Activated CD8-positive, alpha-beta memory T cell treated with anti-CD3 and anti-CD28 coated beads for 48 hours (primary cell): ENCODE measurements around the gene GAS6.

Experiments used
- DNase-seq, 3 experiments: peaks; one replicate each; pipeline ENCODE4 v3.0.0-alpha.2; 2020; ENCODE audit warnings: low read depth in 2 of 3, low spot score in 2 of 3

GAS6 gene

GRCh38 chr13:113888701-113889330, 24.9 kb upstream of the GAS6 start:
- DNase-seq: no peak

- DNase-seq: no peak
Observed at GRCh38 chr13:113887700-113888201, 23.9 kb upstream of the GAS6 start.

GRCh38 chr13:113886561-113887112, 22.8 kb upstream of the GAS6 start:
- DNase-seq: no peak

GRCh38 chr13:113884821-113885220, 20.9 kb upstream of the GAS6 start:
- no peak for DNase-seq

- DNase-seq: no peak
Observed at GRCh38 chr13:113883921-113884804, 20.3 kb upstream of the GAS6 start.

- DNase-seq: no peak
Observed at GRCh38 chr13:113883314-113883811, 19.5 kb upstream of the GAS6 start.

GRCh38 chr13:113882716-113883115, 18.8 kb upstream of the GAS6 start:
- DNase-seq: no peak

- DNase-seq: no peak
Observed at GRCh38 chr13:113882267-113882630, 18.4 kb upstream of the GAS6 start.

GRCh38 chr13:113881614-113882266, 17.9 kb upstream of the GAS6 start:
- DNase-seq: no peak

GRCh38 chr13:113880651-113881611, 17.1 kb upstream of the GAS6 start:
- no peak for DNase-seq

- DNase-seq: no peak
Observed at GRCh38 chr13:113879494-113880360, 15.9 kb upstream of the GAS6 start.

GRCh38 chr13:113879017-113879416, 15.1 kb upstream of the GAS6 start:
- DNase-seq: no peak

- no peak for DNase-seq
Observed at GRCh38 chr13:113877149-113877990, 13.5 kb upstream of the GAS6 start.

- no peak for DNase-seq
Observed at GRCh38 chr13:113876346-113877148, 12.7 kb upstream of the GAS6 start.

GRCh38 chr13:113875837-113876281, 12.0 kb upstream of the GAS6 start:
- DNase-seq: no peak

GRCh38 chr13:113875429-113875815, 11.5 kb upstream of the GAS6 start:
- no peak for DNase-seq

- DNase-seq: no peak
Observed at GRCh38 chr13:113874579-113875428, 10.9 kb upstream of the GAS6 start.
